HG02885 (cell line): ENCODE results near the gene ANAPC2.

ENCODE experiments used
- ATAC-seq: cut with Tn5 transposase; IDR thresholded peaks from one replicate; pipeline ENCODE4 v1.9.1; 2021; ENCODE audit warnings: mild to moderate bottlenecking; ENCODE audit not compliant: unreplicated experiment, poor library complexity

Gene ANAPC2

DNA sequence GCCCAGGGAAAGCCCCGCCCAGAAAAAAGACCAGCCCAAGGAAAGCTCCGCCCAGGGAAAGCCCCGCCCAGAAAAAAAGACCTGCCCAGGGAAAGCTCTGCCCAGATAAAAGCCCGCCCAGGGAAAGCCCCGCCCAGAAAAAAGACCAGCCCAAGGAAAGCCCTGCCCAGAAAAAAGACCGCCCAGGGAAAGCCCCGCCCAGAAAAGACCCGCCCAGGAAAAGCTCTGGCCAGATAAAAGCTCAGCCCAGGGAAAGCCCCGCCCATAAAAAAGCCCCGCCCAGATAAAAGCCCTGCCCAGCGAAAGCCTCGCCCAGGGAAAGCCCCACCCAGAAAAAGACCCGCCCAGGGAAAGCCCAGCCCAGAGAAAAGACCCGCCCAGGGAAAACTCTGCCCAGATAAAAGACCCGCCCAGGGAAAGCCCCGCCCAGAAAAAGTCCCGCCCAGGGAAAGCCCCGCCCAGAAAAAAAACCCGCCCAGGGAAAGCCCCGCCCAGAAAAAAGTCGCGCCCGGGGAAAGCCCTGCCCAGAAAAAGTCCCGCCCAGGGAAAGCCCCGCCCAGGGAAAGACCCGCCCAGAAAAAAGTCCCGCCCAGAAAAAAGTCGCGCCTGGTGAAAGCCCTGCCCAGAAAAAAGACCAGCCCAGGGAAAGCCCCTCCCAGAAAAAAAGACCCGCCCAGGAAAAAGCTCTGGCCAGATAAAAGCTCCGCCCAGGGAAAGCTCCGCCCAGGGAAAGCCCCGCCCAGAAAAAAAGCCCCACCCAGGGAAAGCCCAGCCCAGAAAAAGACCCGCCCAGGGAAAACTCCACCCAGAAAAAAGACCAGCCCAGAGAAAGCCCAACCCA lies 37.5 kb downstream of the ANAPC2 start:
- peak; percentile 61 for ATAC-seq

DNA sequence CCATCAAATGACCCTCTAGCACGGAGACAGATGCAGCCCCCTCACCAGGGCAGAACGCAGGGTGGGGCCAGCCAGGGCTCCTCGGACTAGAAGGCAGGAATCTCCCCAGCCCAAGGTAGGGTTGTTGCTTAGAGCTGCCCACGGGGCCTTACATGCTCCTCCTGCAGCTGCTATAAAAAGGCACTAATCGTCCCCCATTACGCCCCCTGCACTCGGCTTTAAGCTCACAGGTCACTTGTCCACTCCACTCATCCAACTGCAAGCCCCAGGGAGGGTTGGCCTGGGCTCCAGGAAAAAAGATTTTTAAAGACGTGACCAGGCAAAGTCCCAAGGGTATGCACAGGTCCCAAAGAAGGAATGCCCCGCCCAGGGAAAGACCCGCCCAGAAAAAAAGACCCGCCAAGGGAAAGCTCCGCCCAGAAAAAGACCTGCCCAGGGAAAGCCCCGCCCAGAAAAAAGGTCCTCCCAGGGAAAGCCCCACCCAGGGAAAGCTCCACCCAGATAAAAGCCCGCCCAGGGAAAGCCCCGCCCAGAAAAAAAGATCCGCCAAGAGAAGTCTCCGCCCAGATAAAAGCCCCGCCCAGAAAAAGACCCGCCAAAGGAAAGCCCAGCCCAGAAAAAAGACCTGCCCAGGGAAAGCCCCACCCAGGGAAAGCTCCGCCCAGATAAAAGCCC lies 38.3 kb downstream of the ANAPC2 start:
- peak; percentile 28 for ATAC-seq

DNA sequence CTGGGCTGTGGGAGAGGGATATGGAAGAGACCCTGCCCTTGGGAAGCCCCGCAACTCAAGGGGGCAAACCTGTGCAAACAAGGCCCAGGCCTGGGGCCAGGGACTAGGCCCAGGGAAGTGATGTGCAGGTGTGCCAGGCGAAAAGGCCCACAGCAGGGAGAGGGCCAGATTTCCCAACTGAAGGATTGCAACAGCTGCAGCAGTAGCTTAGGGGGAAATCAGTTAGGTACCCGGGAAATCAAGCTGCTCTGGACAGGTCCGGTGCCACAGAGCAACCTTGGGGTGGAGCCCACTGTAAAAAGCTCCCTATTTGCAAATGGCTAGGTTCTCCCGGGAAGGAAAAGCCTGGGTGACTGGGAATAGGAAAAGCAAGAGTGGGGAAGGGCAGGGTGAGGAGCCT lies 39.0 kb downstream of the ANAPC2 start:
- no peak for ATAC-seq

DNA sequence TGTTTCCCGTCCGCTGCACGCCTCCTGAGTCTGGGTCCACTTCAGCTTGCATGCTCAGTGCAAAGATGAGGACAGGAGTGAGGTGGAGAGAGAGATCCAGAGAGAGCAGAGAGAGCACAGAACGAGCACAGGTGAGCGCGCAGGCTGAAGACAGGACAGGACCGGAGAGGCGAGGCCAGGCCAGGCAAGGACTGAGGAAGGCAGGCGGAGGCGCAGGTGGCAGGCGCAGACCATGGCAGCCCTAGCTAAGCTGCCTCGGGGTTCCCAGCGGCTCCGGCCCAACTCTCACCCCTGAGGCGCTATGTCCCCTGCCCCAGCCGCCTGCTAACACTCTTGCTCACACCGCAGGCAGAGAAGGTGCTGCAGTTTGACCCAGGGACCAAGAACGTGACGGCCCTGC lies 39.7 kb downstream of the ANAPC2 start:
- no peak for ATAC-seq

DNA sequence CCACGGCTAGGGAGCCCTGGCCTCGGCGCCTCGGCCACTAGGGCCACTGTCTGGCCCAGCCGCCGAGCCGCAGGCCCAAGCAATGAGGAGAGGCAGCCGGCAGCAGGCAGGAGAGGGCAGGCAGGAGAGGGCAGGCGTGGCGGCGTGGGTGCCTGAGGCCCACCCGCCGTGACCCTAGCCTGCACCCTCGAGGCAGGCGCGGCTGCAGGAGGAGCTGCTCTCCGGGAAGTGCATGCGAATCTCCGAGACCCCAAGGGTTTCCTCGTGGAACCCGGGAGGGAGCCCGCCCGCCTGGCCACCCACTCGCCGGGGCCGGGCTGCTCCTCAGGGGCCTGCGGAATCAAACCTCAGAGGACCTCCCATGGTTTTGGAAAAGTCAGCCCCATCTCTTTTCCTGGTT lies 40.1 kb downstream of the ANAPC2 start:
- no peak for ATAC-seq

DNA sequence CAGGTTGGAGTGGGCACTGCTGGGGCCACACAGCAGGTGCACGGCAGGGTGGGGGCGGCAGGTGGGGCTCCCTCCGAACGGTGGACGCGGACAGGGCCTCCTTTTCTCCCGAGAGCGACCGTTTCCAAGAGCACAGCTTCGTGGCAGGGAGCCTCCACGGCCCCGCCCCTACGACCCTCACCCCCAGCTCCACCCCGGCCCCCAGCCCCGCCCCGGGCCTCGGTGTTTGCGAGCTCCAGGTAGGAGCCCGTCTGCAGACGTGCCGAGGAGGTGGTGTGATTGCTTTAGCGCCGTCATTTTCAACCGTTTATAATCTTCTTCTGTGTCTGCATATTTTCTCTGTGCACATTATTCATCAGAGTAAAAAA lies 40.6 kb downstream of the ANAPC2 start:
- ATAC-seq, result no peak

DNA sequence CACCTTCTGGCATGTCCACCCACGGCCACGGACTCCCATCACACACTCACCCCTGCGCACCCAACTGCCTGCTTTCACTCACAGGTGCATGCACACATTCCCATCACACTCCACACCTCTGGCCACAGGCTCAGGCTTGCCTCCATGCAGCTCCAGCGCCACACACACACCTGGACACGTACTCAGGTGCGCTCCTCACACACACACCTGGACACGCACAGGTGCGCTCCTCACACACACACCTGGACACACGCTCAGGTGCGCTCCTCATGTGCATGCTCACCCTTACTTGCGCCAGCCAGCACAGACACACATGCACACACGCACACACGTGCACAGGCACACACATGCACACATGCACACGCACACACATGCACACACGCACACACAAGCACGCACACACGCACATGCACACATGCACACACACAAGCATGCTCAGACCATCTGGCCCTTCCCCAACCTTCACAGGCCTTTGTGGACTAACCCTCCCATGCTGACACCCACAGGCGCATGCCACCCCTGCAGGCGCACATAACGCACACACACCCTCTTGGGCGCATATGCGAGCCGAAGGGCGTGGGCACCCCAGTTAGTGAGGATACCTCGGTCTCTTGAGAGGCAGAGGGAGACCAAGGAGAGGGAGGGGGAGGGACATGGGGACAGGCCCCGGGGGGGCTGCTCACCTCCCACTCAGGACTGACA lies 41.1 kb downstream of the ANAPC2 start:
- ATAC-seq, result no peak

DNA sequence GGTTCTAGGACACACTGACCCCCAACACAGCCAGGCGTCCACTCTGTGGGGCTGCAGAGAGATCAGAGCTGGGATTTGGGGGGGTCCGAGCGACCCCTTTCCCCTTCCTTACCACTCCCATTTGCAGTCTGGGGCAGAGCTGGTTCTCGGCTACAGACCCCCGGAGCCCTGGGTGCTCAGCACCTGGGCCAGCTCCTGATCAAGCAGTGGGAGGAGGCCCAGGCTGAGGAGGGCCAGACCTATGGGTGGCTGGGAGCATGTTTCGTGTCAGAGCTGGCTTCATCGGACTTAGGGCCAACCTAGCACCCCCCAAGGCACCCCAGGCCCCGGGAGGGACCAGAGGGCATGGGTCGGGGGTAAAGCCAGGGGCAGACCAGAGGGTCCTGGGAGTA lies 41.8 kb downstream of the ANAPC2 start:
- ATAC-seq, result no peak

DNA sequence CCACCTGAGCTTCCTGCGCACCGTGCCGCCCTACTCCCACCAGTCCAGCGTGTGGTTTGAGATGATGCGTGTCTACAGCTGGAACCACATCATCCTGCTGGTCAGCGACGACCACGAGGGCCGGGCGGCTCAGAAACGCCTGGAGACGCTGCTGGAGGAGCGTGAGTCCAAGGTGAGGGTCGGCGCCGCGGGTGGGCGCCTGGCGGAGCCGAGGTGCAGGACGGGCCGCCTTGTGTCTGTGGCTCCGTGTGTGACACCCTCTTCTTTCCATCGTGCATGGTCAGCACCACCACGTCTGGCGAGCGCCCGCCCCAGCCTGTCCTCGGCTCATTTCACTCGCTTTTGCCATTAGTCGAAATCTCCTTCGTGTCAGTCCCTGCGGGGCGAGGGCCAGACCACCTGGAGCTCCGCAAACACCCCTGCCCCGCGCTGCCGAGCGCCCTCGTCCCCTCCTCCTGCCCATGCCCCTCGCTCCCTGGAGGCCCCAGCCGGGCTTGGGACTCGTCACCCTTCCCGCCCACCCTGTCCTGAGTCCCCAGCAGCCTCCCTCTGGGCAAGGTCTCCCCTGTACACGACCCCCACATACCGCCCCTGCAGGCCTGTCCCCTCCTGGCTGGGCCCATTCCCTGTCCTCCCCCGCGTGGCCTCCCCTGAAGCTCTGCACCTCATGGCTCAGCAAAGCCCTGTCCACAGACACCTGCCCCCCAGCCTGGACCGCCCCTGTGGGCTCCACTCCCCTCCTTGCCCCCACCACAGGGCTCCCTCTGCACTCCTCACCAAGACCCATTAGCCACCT lies 42.4 kb downstream of the ANAPC2 start:
- no peak for ATAC-seq

DNA sequence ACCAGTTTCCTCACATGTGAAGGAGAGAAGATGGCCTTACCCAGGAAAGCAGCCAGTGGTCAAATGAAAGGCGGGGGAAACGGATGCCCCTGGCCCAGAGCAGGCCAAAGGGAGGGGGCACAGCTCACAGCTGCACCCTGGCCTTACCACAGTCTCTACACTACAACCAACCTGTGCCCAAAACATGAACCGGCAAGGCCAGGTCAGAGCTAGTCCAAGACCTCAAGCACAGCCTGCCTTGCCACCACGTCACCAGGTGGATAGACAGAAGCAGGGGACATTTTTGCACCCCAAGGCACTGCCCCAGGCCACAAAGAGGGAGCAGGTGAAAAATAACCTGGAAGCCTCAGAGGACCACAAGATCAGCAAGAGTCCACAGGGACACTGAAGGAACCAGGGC lies 44.9 kb downstream of the ANAPC2 start:
- no peak for ATAC-seq

DNA sequence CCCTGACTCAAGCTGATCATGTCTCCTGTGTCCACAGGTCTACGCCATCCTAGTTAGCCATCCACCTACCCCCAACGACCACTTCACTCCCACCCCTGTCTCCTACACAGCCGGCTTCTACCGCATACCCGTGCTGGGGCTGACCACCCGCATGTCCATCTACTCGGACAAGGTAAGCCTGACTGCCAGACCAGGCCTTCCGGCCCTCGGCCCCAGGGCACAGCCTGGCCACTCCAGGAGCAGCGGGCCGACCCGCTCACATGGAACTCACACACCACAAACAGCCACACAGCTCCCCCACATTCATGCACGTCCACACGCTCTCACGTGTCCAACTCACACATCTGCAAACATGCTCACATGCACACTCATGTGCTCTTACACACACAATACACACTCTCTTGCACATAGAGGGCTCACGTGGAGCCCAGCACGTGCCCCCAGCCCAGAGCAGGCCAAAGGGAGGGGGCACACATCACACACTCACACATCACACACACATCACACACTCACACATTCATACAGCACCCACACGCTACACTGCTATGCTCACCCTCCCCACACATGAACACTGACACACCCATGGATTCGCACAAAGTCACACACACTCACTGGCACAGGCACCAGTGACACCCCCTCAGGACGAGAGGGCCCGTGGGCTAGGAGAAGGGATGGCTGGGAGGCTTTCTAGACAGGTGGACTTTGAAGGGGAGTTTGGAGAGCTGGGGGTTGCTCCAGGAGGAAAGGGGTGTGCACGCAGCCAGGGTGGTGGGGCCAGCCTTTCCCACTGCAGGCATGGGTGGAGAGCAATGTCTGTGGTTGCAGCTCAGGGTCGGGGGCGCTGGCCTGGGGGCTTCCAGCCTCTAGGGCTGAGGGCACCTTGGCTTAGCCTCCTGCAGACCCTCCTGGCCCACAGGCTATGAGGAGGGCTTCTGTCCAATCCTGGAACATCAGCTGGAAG lies 46.1 kb downstream of the ANAPC2 start:
- no peak for ATAC-seq

DNA sequence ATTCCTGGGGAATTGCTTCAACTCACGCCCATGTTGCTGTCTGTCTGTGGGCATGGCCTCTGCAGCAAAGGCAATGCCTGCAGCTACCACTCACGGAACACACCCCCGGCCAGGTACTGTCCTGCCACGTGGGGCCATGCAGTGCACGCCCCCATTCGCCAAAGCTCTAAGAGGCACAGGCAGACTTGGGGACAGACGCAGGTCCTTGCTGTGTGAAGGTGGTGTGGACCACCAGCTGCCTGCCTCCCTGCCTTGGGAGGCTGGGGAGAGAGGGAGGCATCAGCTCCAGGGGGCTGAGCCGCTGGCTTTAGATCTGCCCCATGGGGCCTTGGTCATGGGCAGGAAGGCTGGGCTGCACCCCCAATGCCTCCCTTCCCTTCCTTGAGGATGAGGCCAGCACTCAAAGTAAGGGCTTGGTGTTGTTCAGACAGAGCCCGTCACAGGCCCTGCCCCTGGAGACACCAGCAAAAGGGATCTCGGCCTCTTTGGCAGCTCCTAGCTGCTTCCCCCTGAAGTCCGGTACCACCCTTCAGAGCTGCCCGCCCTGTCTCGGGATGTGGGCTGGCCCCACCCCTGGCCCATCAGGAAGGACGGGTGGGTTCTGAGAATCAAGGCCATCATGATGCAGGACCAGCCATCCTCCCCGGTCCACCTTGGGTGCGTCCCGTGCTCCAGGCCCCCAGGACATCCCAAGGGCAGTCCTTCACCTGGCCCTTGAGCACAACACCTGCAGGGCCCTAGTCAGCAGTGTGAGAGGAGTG lies 47.1 kb downstream of the ANAPC2 start:
- ATAC-seq, result no peak

DNA sequence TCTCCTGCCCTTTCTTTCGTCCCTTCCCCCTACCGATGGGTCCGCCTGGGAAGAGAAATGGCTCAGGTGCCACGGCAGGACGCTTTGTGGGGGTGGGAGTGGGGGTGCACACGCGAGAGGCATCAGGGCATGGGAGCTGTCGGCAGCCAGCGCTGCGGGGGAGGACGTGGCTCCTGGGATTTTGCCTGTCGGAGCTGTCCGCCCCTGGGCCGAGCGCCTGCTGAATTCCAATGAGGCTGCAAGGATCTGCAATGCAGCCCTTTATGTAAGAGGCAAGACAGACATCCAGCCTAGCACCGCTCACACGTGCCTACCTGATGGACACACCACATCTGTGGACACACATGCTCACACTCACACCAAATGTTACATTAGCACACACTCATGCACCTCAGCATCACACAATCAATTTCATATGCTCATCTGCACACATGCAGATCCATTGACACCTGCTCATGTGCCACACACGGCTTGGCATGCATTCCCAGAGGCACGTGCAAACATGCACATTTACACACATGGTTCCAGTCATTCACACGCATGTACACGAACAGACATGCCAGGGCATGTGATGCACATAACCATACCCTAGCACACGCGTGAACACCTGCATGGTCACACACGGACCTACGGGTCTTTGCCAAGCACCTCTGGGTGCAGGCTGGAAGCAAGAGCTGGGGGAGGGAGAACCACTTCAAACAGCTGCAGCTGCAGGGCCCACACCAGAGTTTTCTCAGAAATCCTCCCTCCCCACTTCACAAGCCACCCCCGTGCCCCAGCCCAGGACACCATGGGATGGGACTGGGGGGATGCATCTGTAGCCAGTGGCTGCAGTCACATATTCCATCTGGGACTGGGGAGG lies 48.0 kb downstream of the ANAPC2 start:
- ATAC-seq, result no peak

DNA sequence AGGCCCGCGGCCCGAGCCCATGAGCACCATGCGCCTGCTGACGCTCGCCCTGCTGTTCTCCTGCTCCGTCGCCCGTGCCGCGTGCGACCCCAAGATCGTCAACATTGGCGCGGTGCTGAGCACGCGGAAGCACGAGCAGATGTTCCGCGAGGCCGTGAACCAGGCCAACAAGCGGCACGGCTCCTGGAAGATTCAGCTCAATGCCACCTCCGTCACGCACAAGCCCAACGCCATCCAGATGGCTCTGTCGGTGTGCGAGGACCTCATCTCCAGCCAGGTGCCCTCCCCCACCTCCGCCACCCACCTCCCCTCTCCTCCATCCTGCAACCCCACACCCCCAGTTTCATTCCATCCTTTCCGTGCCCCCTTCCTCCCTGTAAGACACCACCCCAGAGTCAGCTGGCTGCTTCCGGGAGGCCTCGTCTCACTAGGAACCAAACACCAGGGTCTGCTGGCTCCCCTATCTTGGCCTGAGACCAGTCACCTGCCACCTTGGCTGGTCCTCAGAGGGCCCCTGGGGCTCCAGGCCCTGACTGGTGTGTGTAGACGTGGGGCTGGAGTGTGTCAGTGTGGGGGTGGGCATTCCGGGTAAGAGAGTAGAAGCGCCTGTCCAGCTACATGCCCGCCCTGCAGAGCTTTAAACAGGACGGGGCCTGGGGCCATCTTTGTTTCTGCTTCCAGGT lies 48.8 kb downstream of the ANAPC2 start:
- ATAC-seq, result no peak

DNA sequence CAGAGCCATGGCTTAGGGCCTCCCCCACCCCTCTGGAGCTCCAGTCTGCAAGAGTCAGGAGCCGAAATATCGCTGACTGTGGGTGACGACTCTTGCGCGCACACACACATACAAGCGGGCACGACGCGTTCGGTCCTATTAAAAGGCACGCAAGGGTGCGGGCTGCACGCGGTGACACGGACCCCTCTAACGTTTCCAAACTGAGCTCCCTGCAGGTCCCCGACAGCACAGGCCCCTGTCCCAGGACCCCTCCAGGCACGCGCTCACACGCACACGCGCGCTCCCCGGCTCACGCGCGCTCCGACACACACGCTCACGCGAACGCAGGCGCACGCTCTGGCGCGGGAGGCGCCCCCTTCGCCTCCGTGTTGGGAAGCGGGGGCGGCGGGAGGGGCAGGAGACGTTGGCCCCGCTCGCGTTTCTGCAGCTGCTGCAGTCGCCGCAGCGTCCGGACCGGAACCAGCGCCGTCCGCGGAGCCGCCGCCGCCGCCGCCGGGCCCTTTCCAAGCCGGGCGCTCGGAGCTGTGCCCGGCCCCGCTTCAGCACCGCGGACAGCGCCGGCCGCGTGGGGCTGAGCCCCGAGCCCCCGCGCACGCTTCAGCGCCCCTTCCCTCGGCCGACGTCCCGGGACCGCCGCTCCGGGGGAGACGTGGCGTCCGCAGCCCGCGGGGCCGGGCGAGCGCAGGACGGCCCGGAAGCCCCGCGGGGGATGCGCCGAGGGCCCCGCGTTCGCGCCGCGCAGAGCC lies 49.5 kb downstream of the ANAPC2 start, which contains the start of gene GRIN1:
TSS of gene GRIN1 (plus strand) at position 433 of the 746 bp plus-strand sequence. CDS start 333 bp downstream, outside the sequence.
- ATAC-seq, result no peak

DNA sequence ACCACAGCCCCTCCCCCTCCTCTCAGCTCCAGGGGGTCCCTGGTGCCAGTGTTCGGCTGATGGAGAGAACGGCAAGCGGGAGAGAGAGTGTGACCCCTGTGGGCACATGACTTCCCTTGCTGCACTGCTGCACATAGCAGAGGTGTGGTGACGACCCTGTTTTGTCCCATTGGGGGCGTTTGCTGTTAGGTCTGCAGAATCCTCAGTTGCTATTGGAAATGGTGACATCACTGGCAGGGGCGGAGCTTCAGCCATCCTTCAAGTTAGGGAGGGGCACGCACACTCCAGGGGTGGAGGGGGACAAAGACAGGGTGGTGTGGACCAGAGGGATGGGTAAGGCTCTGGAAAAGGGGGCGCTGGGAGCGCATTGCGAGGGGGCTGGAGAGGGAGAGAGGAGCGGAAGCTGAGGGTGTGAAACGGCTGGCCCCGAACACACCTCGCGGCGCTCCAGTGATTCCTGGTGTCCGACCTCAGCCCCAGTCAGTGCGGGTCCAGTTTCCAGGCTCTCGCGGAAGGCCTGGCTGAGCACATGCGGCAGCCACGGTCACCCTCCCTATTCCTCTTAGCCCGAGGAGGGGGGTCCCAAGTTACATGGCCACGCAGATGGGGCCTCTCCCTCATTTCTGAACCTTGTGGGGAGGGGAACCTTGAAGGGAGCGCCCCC lies 50.2 kb downstream of the ANAPC2 start:
- no peak for ATAC-seq
